Measurements from ENCODE around the gene SETBP1.

SETBP1 gene

GRCh38 chr18:44686156-44686555 lies 5.5 kb downstream of the SETBP1 start:
- H3K79me2 ChIP-seq (ENCODE audit: insufficient read depth, low read length): no peaks in the 10 kb centered on the region
- H3K27ac ChIP-seq (ENCODE audit: low read depth, low read length, poor library complexity, severe bottlenecking): no peak overlapping the region
- H3K9me3 ChIP-seq (ENCODE audit: low read length): no peaks in the 10 kb centered on the region

GRCh38 chr18:44687421-44687820 lies 6.7 kb downstream of the SETBP1 start:
- no peaks in the 10 kb centered on the region for H3K79me2 ChIP-seq (ENCODE audit: insufficient read depth, low read length)

More at GRCh38 chr18:44686156-44686555, 5.5 kb downstream of the SETBP1 start:
- Histone ChIP-seq H4K20me1 (ENCODE audit: insufficient read depth, low read length) (no peaks in the 10 kb centered on the region), H3K9me2 (ENCODE audit: low read depth, low read length) (no peaks in the 10 kb centered on the region), H3F3A (ENCODE audit: insufficient read depth, low read length) (no peaks in the 10 kb centered on the region), H3K4me2 (ENCODE audit: low read length) (no peak overlapping the region), H2AFZ (ENCODE audit: low read length) (no peak overlapping the region), H3K27me3 (ENCODE audit: insufficient read depth, low read length) (no peaks in the 10 kb centered on the region), H3K4me3 (ENCODE audit: low read depth, low read length, poor library complexity, severe bottlenecking) (no peak overlapping the region), H3K36me3 (ENCODE audit: insufficient read depth, low read length) (peaks cover under 1% of the 10 kb centered on the region; the same call in 1 of the 2 replicates), H3K4me1 (ENCODE audit: insufficient read depth, low read length, severe bottlenecking) (peaks cover 25% of the 10 kb centered on the region), H3K9ac (ENCODE audit: low read length) (no peak overlapping the region)
- no peak for TF ChIP-seq EZH2 (IDR thresholded peaks at IDR 0.05; ENCODE audit: borderline replicate concordance, low read length)
- TF ChIP-seq CTCF (IDR thresholded peaks at IDR 0.05; ENCODE audit: low read length): no peak

GRCh38 chr18:44689736-44690135 lies 9.0 kb downstream of the SETBP1 start:
- peaks cover 7% of the 10 kb centered on the region; the same call in 1 of the 2 replicates for H3K36me3 ChIP-seq (ENCODE audit: insufficient read depth, low read length)
- H4K20me1 ChIP-seq (ENCODE audit: insufficient read depth, low read length): no peaks in the 10 kb centered on the region
- H3K27me3 ChIP-seq (ENCODE audit: insufficient read depth, low read length): no peaks in the 10 kb centered on the region
- H3K4me1 ChIP-seq (ENCODE audit: insufficient read depth, low read length, severe bottlenecking): no peaks in the 10 kb centered on the region
- H3K4me3 ChIP-seq (ENCODE audit: low read depth, low read length, poor library complexity, severe bottlenecking): no peak overlapping the region
- no peaks in the 10 kb centered on the region for H3K79me2 ChIP-seq (ENCODE audit: insufficient read depth, low read length)
- no peaks in the 10 kb centered on the region for H3F3A ChIP-seq (ENCODE audit: insufficient read depth, low read length)
- H3K9me2 ChIP-seq (ENCODE audit: low read depth, low read length): no peaks in the 10 kb centered on the region
- no peak overlapping the region for H3K4me2 ChIP-seq (ENCODE audit: low read length)
- no peak overlapping the region for H3K9ac ChIP-seq (ENCODE audit: low read length)
- no peak overlapping the region for H3K27ac ChIP-seq (ENCODE audit: low read depth, low read length, poor library complexity, severe bottlenecking)
- no peak for TF ChIP-seq EZH2 (IDR thresholded peaks at IDR 0.05; ENCODE audit: borderline replicate concordance, low read length)
- no peak for TF ChIP-seq CTCF (IDR thresholded peaks at IDR 0.05; ENCODE audit: low read length)
- H3K9me3 ChIP-seq (ENCODE audit: low read length): no peaks in the 10 kb centered on the region
- H2AFZ ChIP-seq (ENCODE audit: low read length): no peak overlapping the region

More at GRCh38 chr18:44687421-44687820, 6.7 kb downstream of the SETBP1 start:
- H3K4me2 ChIP-seq (ENCODE audit: low read length): no peak overlapping the region
- H3K4me3 ChIP-seq (ENCODE audit: low read depth, low read length, poor library complexity, severe bottlenecking): no peak overlapping the region
- H3K9me3 ChIP-seq (ENCODE audit: low read length): no peaks in the 10 kb centered on the region
- H3K36me3 ChIP-seq (ENCODE audit: insufficient read depth, low read length): peaks cover 7% of the 10 kb centered on the region; the same call in 1 of the 2 replicates
- H3K4me1 ChIP-seq (ENCODE audit: insufficient read depth, low read length, severe bottlenecking): peaks cover 12% of the 10 kb centered on the region
- H4K20me1 ChIP-seq (ENCODE audit: insufficient read depth, low read length): no peaks in the 10 kb centered on the region
- no peak for TF ChIP-seq CTCF (IDR thresholded peaks at IDR 0.05; ENCODE audit: low read length)
- no peak for TF ChIP-seq EZH2 (IDR thresholded peaks at IDR 0.05; ENCODE audit: borderline replicate concordance, low read length)
- H3F3A ChIP-seq (ENCODE audit: insufficient read depth, low read length): no peaks in the 10 kb centered on the region
- H2AFZ ChIP-seq (ENCODE audit: low read length): no peak overlapping the region
- H3K27ac ChIP-seq (ENCODE audit: low read depth, low read length, poor library complexity, severe bottlenecking): no peak overlapping the region
- no peaks in the 10 kb centered on the region for H3K27me3 ChIP-seq (ENCODE audit: insufficient read depth, low read length)
- H3K9ac ChIP-seq (ENCODE audit: low read length): no peak overlapping the region
- no peaks in the 10 kb centered on the region for H3K9me2 ChIP-seq (ENCODE audit: low read depth, low read length)
